Loucy (cell line): ENCODE data around the gene MYO1H.

Experiments used
- H2AFZ ChIP-seq: fragments of 200-600 bp; sonication (generic); 2 replicates; pipeline ENCODE4 v1.6.0; 2016; ENCODE audit warnings: antibody characterized with exemption, mild to moderate bottlenecking, low read length, moderate library complexity
- H3F3A ChIP-seq: fragments of 200-600 bp; 2 replicates; pipeline ENCODE4 v1.6.0; 2016; ENCODE audit warnings: antibody characterized with exemption, low read depth, mild to moderate bottlenecking
- H3K27me3 ChIP-seq: fragments of 200-600 bp; sonication (generic); 2 replicates; pipeline ENCODE4 v1.6.1; 2014; ENCODE audit warnings: low read length, mild to moderate bottlenecking; ENCODE audit not compliant: insufficient read depth, poor library complexity, severe bottlenecking
- H3K36me3 ChIP-seq: fragments of 200-600 bp; sonication (generic); 2 replicates; pipeline ENCODE4 v1.6.1; 2016; ENCODE audit warnings: low read length; ENCODE audit not compliant: insufficient read depth
- H3K4me1 ChIP-seq: fragments of 200-600 bp; sonication (generic); 2 replicates; pipeline ENCODE4 v1.5.1; 2014; ENCODE audit warnings: low read length, mild to moderate bottlenecking; ENCODE audit not compliant: insufficient read depth, poor library complexity, severe bottlenecking
- H3K4me2 ChIP-seq: fragments of 200-600 bp; sonication (generic); 2 replicates; pipeline ENCODE4 v1.6.0; 2014; ENCODE audit warnings: antibody characterized with exemption, low read length, low read depth, mild to moderate bottlenecking; ENCODE audit not compliant: poor library complexity, severe bottlenecking
- H3K4me3 ChIP-seq: fragments of 200-600 bp; sonication (generic); 2 replicates; pipeline ENCODE4 v1.5.1; 2014; ENCODE audit warnings: low read length, mild to moderate bottlenecking, mixed read lengths; ENCODE audit not compliant: poor library complexity, severe bottlenecking
- H3K79me2 ChIP-seq: fragments of 200-600 bp; sonication (generic); 2 replicates; pipeline ENCODE4 v1.6.1; 2014; ENCODE audit warnings: low read length; ENCODE audit not compliant: insufficient read depth
- H3K9ac ChIP-seq: fragments of 200-600 bp; sonication (generic); 2 replicates; pipeline ENCODE4 v1.6.0; 2014; ENCODE audit warnings: mild to moderate bottlenecking, low read depth, low read length, moderate library complexity; ENCODE audit not compliant: poor library complexity, severe bottlenecking
- H3K9me2 ChIP-seq: fragments of 200-600 bp; sonication (generic); replicated peaks from 2 replicates; pipeline ENCODE4 v1.6.1; 2016; ENCODE audit warnings: low read depth, low read length, mixed read lengths
- H3K9me3 ChIP-seq: fragments of 200-600 bp; sonication (generic); 2 replicates; pipeline ENCODE4 v1.6.1; 2014; ENCODE audit warnings: mild to moderate bottlenecking, antibody characterized with exemption, low read length, low read depth; ENCODE audit not compliant: insufficient read depth
- H4K20me1 ChIP-seq: fragments of 200-600 bp; sonication (generic); 2 replicates; pipeline ENCODE4 v1.6.0; 2014; ENCODE audit warnings: antibody characterized with exemption, low read length, mild to moderate bottlenecking; ENCODE audit not compliant: insufficient read depth, poor library complexity, severe bottlenecking
- CTCF ChIP-seq: fragments of 200-600 bp; sonication (generic); conservative IDR thresholded peaks from 2 replicates; pipeline ENCODE4 v1.5.1; 2014; ENCODE audit warnings: mild to moderate bottlenecking, antibody characterized with exemption, low read length
- EZH2phosphoT487 ChIP-seq: fragments of 200-600 bp; IDR thresholded peaks from 2 replicates; pipeline ENCODE4 v1.6.1; 2018; ENCODE audit warnings: antibody characterized with exemption, mild to moderate bottlenecking, moderate library complexity, borderline replicate concordance

The MYO1H gene

DNA sequence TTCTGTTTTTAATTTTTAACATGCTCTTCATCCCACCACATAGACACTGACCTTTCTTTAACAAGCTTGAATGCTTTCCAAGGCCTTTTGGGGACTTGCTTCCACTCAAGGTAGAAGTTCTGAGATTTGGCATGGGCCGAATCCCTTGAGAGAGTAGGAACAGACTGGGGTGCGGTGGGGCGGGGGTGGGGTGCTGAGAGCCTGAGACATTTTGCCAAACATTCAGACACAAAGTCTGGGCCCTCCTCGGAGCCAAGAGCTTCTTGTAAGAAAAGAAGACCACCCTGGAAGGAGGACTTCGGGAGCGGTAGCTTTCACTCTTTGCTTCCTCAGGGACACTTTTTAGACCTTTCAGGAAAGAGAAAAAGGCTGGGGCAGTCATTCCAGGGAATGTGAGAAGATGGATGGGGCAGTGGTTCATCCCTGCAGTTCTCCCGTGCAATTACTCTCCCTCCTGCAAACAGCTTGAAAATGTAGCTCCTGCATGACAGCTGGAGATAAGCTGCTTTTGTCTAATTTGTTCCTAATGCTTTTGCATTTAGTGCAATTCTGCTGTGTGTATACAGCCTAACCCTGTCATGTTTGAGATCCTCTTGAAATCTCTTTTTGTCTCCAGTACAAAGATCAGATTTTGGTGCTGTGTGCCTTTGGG is 16.3 kb upstream of the MYO1H start:
- Histone ChIP-seq H4K20me1 (no peaks in the 10 kb centered on the region), H3K4me2 (no peak overlapping the region), H3K27me3 (no peaks in the 10 kb centered on the region), H3K9me2 (no peaks in the 10 kb centered on the region), H3K4me3 (no peak overlapping the region), H3K36me3 (no peaks in the 10 kb centered on the region), H3K79me2 (no peaks in the 10 kb centered on the region), H3K9me3 (no peaks in the 10 kb centered on the region), H3K9ac (no peak overlapping the region), H2AFZ (no peak overlapping the region), H3K4me1 (no peaks in the 10 kb centered on the region), H3F3A (no peaks in the 10 kb centered on the region)
- TF ChIP-seq CTCF (no peak), EZH2phosphoT487 (no peak)

DNA sequence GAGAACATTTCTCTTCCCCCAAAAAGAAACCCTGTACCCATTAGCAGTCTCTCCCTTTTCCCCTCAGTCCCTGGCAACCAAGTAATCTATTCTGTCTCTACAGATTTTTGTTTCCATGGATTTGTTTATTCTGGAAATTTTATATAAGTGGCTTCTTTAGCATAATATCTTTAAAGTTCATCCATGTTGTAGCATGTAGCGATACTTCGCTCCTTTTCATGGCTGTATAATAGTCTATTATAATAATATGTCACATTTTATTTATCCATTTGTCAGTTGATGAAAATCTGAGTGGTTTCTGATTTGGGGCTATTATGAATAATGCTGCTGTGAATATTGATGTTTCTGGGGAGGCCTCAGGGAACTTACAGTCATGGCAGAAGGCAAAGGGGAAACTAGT is 12.8 kb upstream of the MYO1H start:
- no peak overlapping the region for H2AFZ ChIP-seq
- TF ChIP-seq EZH2phosphoT487 (no peak), CTCF (no peak)
- H3K4me3 ChIP-seq, result no peak overlapping the region
- no peaks in the 10 kb centered on the region for H3K4me1 ChIP-seq
- H3F3A ChIP-seq, result no peaks in the 10 kb centered on the region
- no peaks in the 10 kb centered on the region for H3K9me3 ChIP-seq
- no peaks in the 10 kb centered on the region for H3K36me3 ChIP-seq
- no peak overlapping the region for H3K4me2 ChIP-seq
- H3K9me2 ChIP-seq, result no peaks in the 10 kb centered on the region
- H3K79me2 ChIP-seq, result no peaks in the 10 kb centered on the region
- no peaks in the 10 kb centered on the region for H3K27me3 ChIP-seq
- H4K20me1 ChIP-seq, result no peaks in the 10 kb centered on the region
- H3K9ac ChIP-seq, result no peak overlapping the region

GRCh38 chr12:109336593-109336992 is 11.1 kb upstream of the MYO1H start:
- H3K4me2 ChIP-seq, result no peak overlapping the region
- no peak overlapping the region for H3K9ac ChIP-seq
- no peaks in the 10 kb centered on the region for H3K4me1 ChIP-seq
- H3K79me2 ChIP-seq, result no peaks in the 10 kb centered on the region
- no peaks in the 10 kb centered on the region for H3K27me3 ChIP-seq
- TF ChIP-seq CTCF, result no peak
- no peak for TF ChIP-seq EZH2phosphoT487
- no peak overlapping the region for H2AFZ ChIP-seq
- H3K36me3 ChIP-seq, result no peaks in the 10 kb centered on the region
- H3F3A ChIP-seq, result no peaks in the 10 kb centered on the region
- no peaks in the 10 kb centered on the region for H3K9me3 ChIP-seq
- no peak overlapping the region for H3K4me3 ChIP-seq
- no peaks in the 10 kb centered on the region for H3K9me2 ChIP-seq
- H4K20me1 ChIP-seq, result no peaks in the 10 kb centered on the region
